Measurements from ENCODE around the gene EEFSEC. TPM values are rescaled to one million over a fixed set of nuclear protein-coding genes. Genes with fewer than 3 reads are reported as not detected.

EEFSEC gene
- total and polyA plus RNA-seq, 5 donors from 2014 or later: 16.9 to 21.9 (median 18.5) TPM

DNA sequence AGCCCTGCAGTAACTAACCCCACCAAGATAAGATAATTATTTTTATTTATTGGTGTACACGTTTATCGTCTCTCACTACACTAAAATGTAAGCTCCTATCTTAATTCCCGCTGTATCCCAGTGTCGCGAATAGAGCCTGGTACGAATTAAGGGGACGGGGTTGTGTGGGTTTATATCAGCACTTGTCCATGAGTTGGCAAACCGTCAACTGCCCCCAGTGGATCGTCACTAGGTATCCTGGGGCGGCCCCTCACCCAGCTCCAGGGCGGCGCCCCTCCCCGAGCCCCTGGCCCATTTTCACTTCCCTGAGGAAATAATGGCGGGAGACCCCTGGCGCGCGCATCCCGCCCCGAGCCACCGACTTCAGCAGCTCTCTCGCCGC lies 30.1 kb upstream of the EEFSEC start:
- Mint-ChIP-seq H3K4me3 (peak overlapping the region; percentile 93 to 98 (median 97)), H3K4me1 (peaks cover 14 to 40% (median 28%) of the 10 kb centered on the region in 4 donors), H3K9me3 (no peaks in the 10 kb centered on the region), H3K27ac (peak overlapping the region; percentile 94 to 100 (median 100)), H3K27me3 (no peaks in the 10 kb centered on the region), H3K36me3 (peaks cover 10% of the 10 kb centered on the region)
- peaks cover 5% of the 10 kb centered on the region for H3K36me3 ChIP-seq (ENCODE audit: control insufficient read depth, insufficient read depth, low read length)
- peaks cover 20% of the 10 kb centered on the region for H3K4me1 ChIP-seq (ENCODE audit: control insufficient read depth, insufficient read depth, low read length, poor library complexity, severe bottlenecking)
- no peak for DNase-seq
- no peaks in the 10 kb centered on the region for H3K27me3 ChIP-seq (ENCODE audit: control insufficient read depth, insufficient read depth, low read length)
- no peak for ATAC-seq (ENCODE audit: low read depth in 2 of 2)
- peak overlapping the region; percentile 91 for H3K27ac ChIP-seq (ENCODE audit: insufficient read depth, low read length, poor library complexity, severe bottlenecking)
- no peaks in the 10 kb centered on the region for H3K9me3 ChIP-seq (ENCODE audit: control insufficient read depth in 2 of 2, low read length in 2 of 2)
- peak overlapping the region; percentile 79 for H3K4me3 ChIP-seq (ENCODE audit: low read depth, low read length)

DNA sequence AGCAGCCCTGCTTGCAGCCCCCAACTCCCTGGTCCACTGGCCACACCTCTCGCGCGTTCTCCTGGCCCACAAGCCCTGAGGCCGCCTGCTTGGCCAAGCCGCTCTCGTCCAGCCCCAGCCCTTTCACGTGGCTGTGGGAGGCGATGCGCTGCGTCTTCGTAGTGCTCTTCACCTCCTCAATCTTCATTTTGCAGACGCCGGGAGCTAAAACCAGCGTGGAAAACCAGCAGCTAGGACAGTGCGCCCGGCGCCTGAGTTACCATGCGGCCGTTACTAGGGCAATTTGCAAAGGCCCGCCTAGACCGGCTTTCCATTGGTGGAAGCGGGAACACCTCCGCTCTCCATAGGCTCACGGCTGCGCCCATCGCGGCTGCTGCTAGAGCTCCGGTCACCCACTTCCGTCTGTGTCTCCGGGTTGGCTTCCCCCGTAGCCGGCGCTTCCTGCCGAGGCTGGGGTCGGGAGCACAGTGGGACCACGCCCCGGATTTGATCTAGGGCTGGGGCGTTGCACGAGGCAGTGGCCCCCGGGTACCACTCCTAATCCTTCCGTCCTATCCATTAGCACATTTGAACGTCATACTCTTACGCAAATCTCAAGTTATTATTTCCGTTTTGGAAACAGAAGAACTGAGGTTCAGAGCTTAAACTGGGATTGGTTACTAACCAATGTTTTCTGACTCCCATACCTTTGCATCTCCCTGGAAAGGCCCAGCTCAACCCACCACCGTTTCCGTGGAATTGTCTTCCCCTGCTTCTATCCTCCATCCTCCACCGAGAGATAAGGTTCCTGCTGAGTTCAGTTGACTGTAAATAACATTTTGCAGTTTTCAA lies 29.5 kb upstream of the EEFSEC start, which contains the start of gene RUVBL1:
Gene RUVBL1, minus strand, starts transcription at position 275 of the 831 bp plus-strand sequence. Its CDS starts 88 bp downstream, at position 187.
- Histone ChIP-seq H3K9me3 (ENCODE audit: control insufficient read depth in 2 of 2, low read length in 2 of 2) (no peaks in the 10 kb centered on the region), H3K27ac (ENCODE audit: insufficient read depth, low read length, poor library complexity, severe bottlenecking) (peak within 1 kb of the TSS; percentile 91), H3K4me1 (ENCODE audit: control insufficient read depth, insufficient read depth, low read length, poor library complexity, severe bottlenecking) (peaks cover 20% of the 10 kb centered on the region), H3K4me3 (ENCODE audit: low read depth, low read length) (peak within 1 kb of the TSS; percentile 79), H3K27me3 (ENCODE audit: control insufficient read depth, insufficient read depth, low read length) (no peaks in the 10 kb centered on the region), H3K36me3 (ENCODE audit: control insufficient read depth, insufficient read depth, low read length) (no peaks in the 10 kb centered on the region)
- Mint-ChIP-seq H3K4me1 (peaks cover 14 to 35% (median 25%) of the 10 kb centered on the region in 4 donors), H3K9me3 (no peaks in the 10 kb centered on the region), H3K36me3 (peaks cover 5% of the 10 kb centered on the region), H3K27ac (peak within 1 kb of the TSS; percentile 94 to 100 (median 100)), H3K4me3 (peak within 1 kb of the TSS; percentile 93 to 98 (median 97)), H3K27me3 (no peaks in the 10 kb centered on the region)
- DNase-seq: peak; percentile 94 to 99 (median 98)
- peak; percentile 98 to 99 for ATAC-seq (ENCODE audit: low read depth in 2 of 2)

DNA sequence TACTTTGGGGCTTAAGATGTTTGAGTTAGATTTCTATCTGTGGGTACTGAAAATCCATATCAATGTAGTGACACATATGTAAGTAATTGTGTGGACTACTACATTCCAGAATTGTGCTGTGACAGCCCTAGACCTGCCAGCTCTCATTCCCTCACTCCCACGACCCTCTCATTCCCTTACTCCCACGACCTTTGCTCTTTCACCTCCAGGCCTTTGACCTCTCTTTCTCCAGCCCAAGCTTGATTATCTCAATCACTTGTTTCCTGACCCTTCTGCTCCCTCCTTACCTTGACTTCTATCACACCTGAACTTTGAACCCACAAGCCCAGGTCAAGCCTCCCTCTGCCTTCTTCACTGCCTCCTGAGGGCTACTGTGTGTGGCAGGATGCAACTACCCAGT lies 26.0 kb upstream of the EEFSEC start:
- H3K36me3 Mint-ChIP-seq: no peaks in the 10 kb centered on the region
- H3K27ac ChIP-seq (ENCODE audit: insufficient read depth, low read length, poor library complexity, severe bottlenecking): no peak overlapping the region
- no peaks in the 10 kb centered on the region for H3K9me3 Mint-ChIP-seq
- H3K27me3 Mint-ChIP-seq: no peaks in the 10 kb centered on the region
- peaks cover 2% of the 10 kb centered on the region for H3K27me3 ChIP-seq (ENCODE audit: control insufficient read depth, insufficient read depth, low read length)
- no peak overlapping the region for H3K4me3 Mint-ChIP-seq
- peak overlapping the region in 2 of 3 donors; percentile 72 to 100 for H3K27ac Mint-ChIP-seq
- H3K4me3 ChIP-seq (ENCODE audit: low read depth, low read length): no peak overlapping the region
- H3K36me3 ChIP-seq (ENCODE audit: control insufficient read depth, insufficient read depth, low read length): no peaks in the 10 kb centered on the region
- H3K4me1 ChIP-seq (ENCODE audit: control insufficient read depth, insufficient read depth, low read length, poor library complexity, severe bottlenecking): peaks cover 19% of the 10 kb centered on the region
- peaks cover 8 to 24% (median 13%) of the 10 kb centered on the region in 4 donors for H3K4me1 Mint-ChIP-seq
- DNase-seq (no peak), ATAC-seq (ENCODE audit: low read depth in 2 of 2) (no peak)
- no peaks in the 10 kb centered on the region for H3K9me3 ChIP-seq (ENCODE audit: control insufficient read depth in 2 of 2, low read length in 2 of 2)

DNA sequence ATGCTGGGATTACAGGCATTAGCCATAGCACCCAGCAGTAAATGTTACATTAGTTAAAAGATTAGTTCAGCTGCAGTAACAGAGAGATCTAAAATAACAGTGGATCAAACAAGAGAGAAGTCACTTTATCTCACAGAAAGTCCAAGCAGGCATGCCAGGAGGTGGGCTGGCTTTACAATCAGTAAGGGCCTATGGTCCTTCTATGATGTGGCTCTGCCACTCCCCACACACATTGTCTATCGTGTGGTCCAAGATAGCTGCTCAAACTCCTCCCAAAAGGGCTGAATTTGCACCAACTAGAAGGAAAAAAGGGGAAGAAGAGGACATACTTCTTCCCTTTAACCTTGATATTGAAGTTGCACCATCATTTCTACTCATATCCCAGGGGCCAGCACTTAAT lies 25.0 kb upstream of the EEFSEC start:
- Histone ChIP-seq H3K9me3 (ENCODE audit: control insufficient read depth in 2 of 2, low read length in 2 of 2) (no peaks in the 10 kb centered on the region), H3K36me3 (ENCODE audit: control insufficient read depth, insufficient read depth, low read length) (no peaks in the 10 kb centered on the region), H3K27me3 (ENCODE audit: control insufficient read depth, insufficient read depth, low read length) (peaks cover 2% of the 10 kb centered on the region), H3K4me3 (ENCODE audit: low read depth, low read length) (no peak overlapping the region), H3K4me1 (ENCODE audit: control insufficient read depth, insufficient read depth, low read length, poor library complexity, severe bottlenecking) (peaks cover 9% of the 10 kb centered on the region), H3K27ac (ENCODE audit: insufficient read depth, low read length, poor library complexity, severe bottlenecking) (no peak overlapping the region)
- DNase-seq (no peak), ATAC-seq (ENCODE audit: low read depth in 2 of 2) (no peak)
- Mint-ChIP-seq H3K9me3 (no peaks in the 10 kb centered on the region), H3K27me3 (no peaks in the 10 kb centered on the region), H3K4me3 (no peak overlapping the region), H3K36me3 (no peaks in the 10 kb centered on the region), H3K4me1 (peaks cover 7 to 14% (median 11%) of the 10 kb centered on the region in 4 donors), H3K27ac (peak overlapping the region in 2 of 3 donors; percentile 65 to 75)

DNA sequence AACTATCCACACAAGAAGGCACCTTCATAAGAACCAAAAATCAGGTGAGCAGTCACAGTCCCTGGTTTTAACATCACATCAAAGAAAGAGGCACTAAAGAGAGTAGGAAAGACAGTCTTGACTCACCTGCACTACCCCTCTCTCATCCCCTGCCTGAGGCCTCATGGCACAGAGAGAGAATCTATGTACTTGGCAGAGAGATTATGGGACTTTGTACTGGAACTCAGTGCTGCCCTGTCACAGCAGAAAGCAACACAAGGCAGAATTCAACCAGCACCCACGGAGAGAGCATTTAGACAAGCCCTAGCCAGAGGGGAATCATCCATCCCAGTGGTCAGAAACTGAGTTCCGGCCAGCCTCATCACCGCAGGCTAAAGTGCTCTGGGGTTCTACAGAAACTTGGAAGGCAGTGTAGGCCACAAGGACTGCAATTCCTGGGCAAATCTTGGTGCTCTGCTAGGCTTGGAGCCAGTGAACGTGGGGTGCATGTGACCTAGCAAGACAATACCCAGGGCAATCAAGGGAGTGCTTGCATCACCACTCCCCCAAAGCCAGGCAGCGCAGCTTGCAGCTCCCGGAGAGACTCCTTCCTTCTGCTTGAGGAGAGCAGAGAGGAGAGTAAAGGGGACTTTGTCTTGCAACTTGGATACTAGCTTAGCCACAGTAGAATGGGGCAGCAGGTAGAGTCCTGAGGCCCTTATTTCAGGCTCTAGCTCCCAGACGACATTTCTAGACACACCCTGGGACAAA lies 21.2 kb upstream of the EEFSEC start:
- Histone ChIP-seq H3K36me3 (ENCODE audit: control insufficient read depth, insufficient read depth, low read length) (no peaks in the 10 kb centered on the region), H3K4me3 (ENCODE audit: low read depth, low read length) (no peak overlapping the region), H3K4me1 (ENCODE audit: control insufficient read depth, insufficient read depth, low read length, poor library complexity, severe bottlenecking) (no peaks in the 10 kb centered on the region), H3K27me3 (ENCODE audit: control insufficient read depth, insufficient read depth, low read length) (peaks cover 2% of the 10 kb centered on the region), H3K9me3 (ENCODE audit: control insufficient read depth in 2 of 2, low read length in 2 of 2) (no peaks in the 10 kb centered on the region), H3K27ac (ENCODE audit: insufficient read depth, low read length, poor library complexity, severe bottlenecking) (no peak overlapping the region)
- Mint-ChIP-seq H3K36me3 (no peaks in the 10 kb centered on the region), H3K27me3 (peaks cover 15% of the 10 kb centered on the region), H3K9me3 (peaks cover 0 to 1% (median 0%) of the 10 kb centered on the region in 7 donors), H3K4me1 (peaks cover 0 to 5% (median 0%) of the 10 kb centered on the region in 4 donors), H3K4me3 (no peak overlapping the region), H3K27ac (peak overlapping the region in 1 of 3 donors; percentile 15)
- DNase-seq (no peak), ATAC-seq (ENCODE audit: low read depth in 2 of 2) (no peak)

DNA sequence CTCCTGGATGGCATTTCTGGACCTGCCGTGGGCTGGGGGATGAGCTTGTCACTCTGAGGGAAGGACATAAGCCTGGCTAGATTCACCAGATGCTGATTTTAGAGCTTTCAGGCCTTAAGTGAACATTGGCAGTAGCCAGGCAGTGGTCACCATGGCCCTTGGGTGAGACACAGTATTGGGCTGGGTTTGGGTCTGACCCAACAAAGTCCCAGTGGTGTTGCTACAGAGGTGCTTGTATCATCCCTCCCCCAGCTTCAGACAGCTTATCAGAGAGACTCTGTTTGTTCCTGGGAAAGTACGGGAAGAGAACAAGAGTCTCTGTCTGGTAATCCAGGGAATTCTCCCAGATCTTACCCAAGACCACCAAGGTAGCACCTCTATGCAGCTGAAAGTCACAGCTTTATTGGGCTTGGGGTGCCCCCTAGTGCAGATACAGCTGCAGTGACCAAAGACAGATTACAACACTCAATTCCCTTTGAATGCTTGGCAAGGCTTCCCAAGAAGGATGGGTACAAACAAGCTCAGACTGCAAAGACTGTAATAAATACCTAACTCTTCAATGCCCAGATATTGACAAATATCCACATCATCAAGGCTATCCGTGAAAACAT lies 19.9 kb upstream of the EEFSEC start:
- peaks cover 0 to 6% (median 0%) of the 10 kb centered on the region in 4 donors for H3K4me1 Mint-ChIP-seq
- H3K27me3 Mint-ChIP-seq: peaks cover 22% of the 10 kb centered on the region
- peaks cover 0 to 1% (median 0%) of the 10 kb centered on the region in 7 donors for H3K9me3 Mint-ChIP-seq
- Histone ChIP-seq H3K9me3 (ENCODE audit: control insufficient read depth in 2 of 2, low read length in 2 of 2) (no peaks in the 10 kb centered on the region), H3K36me3 (ENCODE audit: control insufficient read depth, insufficient read depth, low read length) (no peaks in the 10 kb centered on the region), H3K4me3 (ENCODE audit: low read depth, low read length) (no peak overlapping the region), H3K27ac (ENCODE audit: insufficient read depth, low read length, poor library complexity, severe bottlenecking) (no peak overlapping the region), H3K27me3 (ENCODE audit: control insufficient read depth, insufficient read depth, low read length) (peaks cover 10% of the 10 kb centered on the region), H3K4me1 (ENCODE audit: control insufficient read depth, insufficient read depth, low read length, poor library complexity, severe bottlenecking) (no peaks in the 10 kb centered on the region)
- H3K36me3 Mint-ChIP-seq: no peaks in the 10 kb centered on the region
- H3K27ac Mint-ChIP-seq: no peak overlapping the region
- ATAC-seq (ENCODE audit: low read depth in 2 of 2): peak in 1 of 2 donors; percentile 62
- peak; percentile 35 to 51 (median 51) for DNase-seq
- H3K4me3 Mint-ChIP-seq: peak overlapping the region in 1 of 4 donors; percentile 70

DNA sequence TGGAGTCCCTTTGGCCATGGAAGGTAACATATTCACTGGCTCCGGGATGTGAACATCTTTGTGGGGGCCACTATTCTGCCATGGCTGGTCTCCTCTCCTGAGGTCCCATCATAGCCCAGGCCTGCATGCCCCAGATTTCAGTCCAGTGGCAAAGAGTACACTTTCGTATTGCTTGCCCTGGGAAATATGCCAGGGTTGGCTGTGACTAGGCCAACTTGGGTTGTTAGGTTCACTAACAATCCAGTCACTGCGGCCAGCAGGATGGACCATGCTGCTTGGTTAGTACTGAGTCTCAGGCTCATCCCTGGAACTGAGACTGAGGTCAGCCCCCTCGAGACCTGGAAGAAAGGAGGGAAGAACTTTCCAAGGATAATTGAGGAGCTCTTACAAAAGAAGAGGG lies 9.8 kb upstream of the EEFSEC start:
- H3K9me3 ChIP-seq (ENCODE audit: control insufficient read depth in 2 of 2, low read length in 2 of 2): no peaks in the 10 kb centered on the region
- ATAC-seq (ENCODE audit: low read depth in 2 of 2) (no peak), DNase-seq (no peak)
- H3K27ac Mint-ChIP-seq: no peak overlapping the region
- H3K36me3 Mint-ChIP-seq: peaks cover 19% of the 10 kb centered on the region
- H3K4me1 ChIP-seq (ENCODE audit: control insufficient read depth, insufficient read depth, low read length, poor library complexity, severe bottlenecking): no peaks in the 10 kb centered on the region
- H3K4me1 Mint-ChIP-seq: peaks cover 0 to 6% (median 0%) of the 10 kb centered on the region in 4 donors
- no peak overlapping the region for H3K27ac ChIP-seq (ENCODE audit: insufficient read depth, low read length, poor library complexity, severe bottlenecking)
- H3K36me3 ChIP-seq (ENCODE audit: control insufficient read depth, insufficient read depth, low read length): no peaks in the 10 kb centered on the region
- H3K9me3 Mint-ChIP-seq: no peaks in the 10 kb centered on the region
- H3K4me3 Mint-ChIP-seq: no peak overlapping the region
- H3K27me3 ChIP-seq (ENCODE audit: control insufficient read depth, insufficient read depth, low read length): no peaks in the 10 kb centered on the region
- peaks cover 15% of the 10 kb centered on the region for H3K27me3 Mint-ChIP-seq
- no peak overlapping the region for H3K4me3 ChIP-seq (ENCODE audit: low read depth, low read length)
